ENCODE measurements around the gene MEGF10. TPM values are rescaled to one million over a fixed set of nuclear protein-coding genes. Genes with fewer than 3 reads are reported as not detected.

MEGF10 gene
- total RNA-seq, 1 donor from 2014 or later: 0.47 TPM

GRCh38 chr5:127440831-127441230 lies 150.2 kb downstream of the MEGF10 start:
- Histone ChIP-seq H3K4me3 (no peak overlapping the region), H3K9me3 (replicated peaks) (no peaks in the 10 kb centered on the region), H3K4me1 (peaks cover 4% of the 10 kb centered on the region), H3K27ac (replicated peaks) (no peak overlapping the region), H3K36me3 (no peaks in the 10 kb centered on the region), H3K27me3 (ENCODE audit: low read depth) (no peaks in the 10 kb centered on the region)
- TF ChIP-seq CTCF (IDR thresholded peaks at IDR 0.05; ENCODE audit: borderline replicate concordance): no peak
- DNase-seq: no peak
- intact Hi-C loops (cut with micrococcal nuclease): loop anchor here (10.0 kb wide), 1 partner anchor 146 kb away; the partner anchor contains the start of gene MEGF10

GRCh38 chr5:127441799-127442484 lies 151.3 kb downstream of the MEGF10 start:
- Histone ChIP-seq H3K36me3 (no peaks in the 10 kb centered on the region), H3K4me3 (no peak overlapping the region), H3K27ac (replicated peaks) (no peak overlapping the region), H3K27me3 (ENCODE audit: low read depth) (no peaks in the 10 kb centered on the region), H3K9me3 (replicated peaks) (no peaks in the 10 kb centered on the region), H3K4me1 (peaks cover 4% of the 10 kb centered on the region)
- no peak for DNase-seq
- peak; percentile 39 for TF ChIP-seq CTCF (IDR thresholded peaks at IDR 0.05; ENCODE audit: borderline replicate concordance)
- intact Hi-C loops (cut with micrococcal nuclease): loop anchor here (10.0 kb wide), 1 partner anchor 147 kb away; the partner anchor contains the start of gene MEGF10

GRCh38 chr5:127444171-127444570 lies 153.6 kb downstream of the MEGF10 start:
- no peaks in the 10 kb centered on the region for H3K9me3 ChIP-seq (replicated peaks)
- TF ChIP-seq CTCF (IDR thresholded peaks at IDR 0.05; ENCODE audit: borderline replicate concordance): no peak
- no peak for DNase-seq
- H3K4me1 ChIP-seq: peaks cover 4% of the 10 kb centered on the region
- no peak overlapping the region for H3K27ac ChIP-seq (replicated peaks)
- H3K27me3 ChIP-seq (ENCODE audit: low read depth): no peaks in the 10 kb centered on the region
- no peak overlapping the region for H3K4me3 ChIP-seq
- no peaks in the 10 kb centered on the region for H3K36me3 ChIP-seq
- intact Hi-C loops (cut with micrococcal nuclease): loop anchor here (10.0 kb wide), 1 partner anchor 149 kb away; the partner anchor contains the start of gene MEGF10

GRCh38 chr5:127445328-127445727 lies 154.7 kb downstream of the MEGF10 start:
- H3K4me3 ChIP-seq: no peak overlapping the region
- TF ChIP-seq CTCF (IDR thresholded peaks at IDR 0.05; ENCODE audit: borderline replicate concordance): no peak
- no peaks in the 10 kb centered on the region for H3K9me3 ChIP-seq (replicated peaks)
- H3K27me3 ChIP-seq (ENCODE audit: low read depth): no peaks in the 10 kb centered on the region
- H3K36me3 ChIP-seq: no peaks in the 10 kb centered on the region
- H3K27ac ChIP-seq (replicated peaks): no peak overlapping the region
- DNase-seq: no peak
- peaks cover 4% of the 10 kb centered on the region for H3K4me1 ChIP-seq
- intact Hi-C loops (cut with micrococcal nuclease): loop anchor here (10.0 kb wide), 1 partner anchor 151 kb away; the partner anchor contains the start of gene MEGF10

GRCh38 chr5:127446626-127447025 lies 156.0 kb downstream of the MEGF10 start:
- intact Hi-C loops (cut with micrococcal nuclease): loop anchor here (10.0 kb wide), 1 partner anchor 152 kb away; the partner anchor contains the start of gene MEGF10
- Histone ChIP-seq H3K36me3 (no peaks in the 10 kb centered on the region), H3K27ac (replicated peaks) (no peak overlapping the region), H3K4me3 (no peak overlapping the region), H3K9me3 (replicated peaks) (no peaks in the 10 kb centered on the region), H3K27me3 (ENCODE audit: low read depth) (no peaks in the 10 kb centered on the region), H3K4me1 (peaks cover 4% of the 10 kb centered on the region)
- no peak for DNase-seq
- no peak for TF ChIP-seq CTCF (IDR thresholded peaks at IDR 0.05; ENCODE audit: borderline replicate concordance)

Data from left ventricle myocardium inferior (tissue), 1 donor.